Measurements from ENCODE around the gene NCBP2L. TPM values are rescaled to one million over a fixed set of nuclear protein-coding genes. Genes with fewer than 3 reads are reported as not detected.

The NCBP2L gene
- total and polyA plus RNA-seq, 9 of the 15 experiments (the other 6 are each of a cell fraction or from before 2014, with no cell fraction given), result not detected

- TF ChIP-seq RAD21 (CRISPR knock-in tag; conservative IDR thresholded peaks at IDR 0.05 in 1 of 2, IDR thresholded peaks at IDR 0.05 in 1 of 2), result no peak
Observed at GRCh38 chrX:107773906-107774435, 3.6 kb upstream of the NCBP2L start (continued).

- ATAC-seq, result peak; percentile 54
Observed at GRCh38 chrX:107775000-107775733, 2.4 kb upstream of the NCBP2L start.

More at GRCh38 chrX:107775000-107775733, 2.4 kb upstream of the NCBP2L start:
- POLR2A ChIA-PET, result interaction anchor here (0.7 to 1.3 kb wide), 4 partner anchors 8 to 327 kb away, joined by 3 to 4 read pairs (median 3); no protein-coding TSS in a partner anchor
- CTCF ChIA-PET (ENCODE audit: low intra/inter-chr PET ratio), result interaction anchor here (0.5 to 1.5 kb wide), 3 partner anchors 113 to 1642 kb away, joined by 4 to 7 read pairs (median 5); no protein-coding TSS in a partner anchor
- peaks cover 4 to 18% of the 10 kb centered on the region in 2 experiments; a peak in 4 of 5 replicates for H3K4me1 ChIP-seq (replicated peaks in 1 of 2; ENCODE audit: control insufficient read depth in 2 of 2, insufficient read depth in 2 of 2, low read length in 2 of 2)
- peak overlapping the region; percentile 26 to 83; a peak in 3 of 4 replicates for H3K9ac ChIP-seq (ENCODE audit: insufficient read depth in 1 of 2, low read depth in 2 of 2, low read length in 2 of 2)
- peak overlapping the region; percentile 60 for H3K4me2 ChIP-seq (ENCODE audit: insufficient read depth, low read length)
- 34% methylated on average over 12 of the region's 40 CpGs for WGBS (ENCODE audit: insufficient coverage, low coverage, missing lambda C conversion rate)
- intact Hi-C loops (cut with micrococcal nuclease) (loop anchor here (1.0 to 10.0 kb wide), 4 partner anchors 102 to 880 kb away; no protein-coding TSS in a partner anchor), in situ Hi-C loops (cut with MboI) (loop anchor here (5.0 to 10.0 kb wide), 2 partner anchors 98 to 230 kb away; no protein-coding TSS in a partner anchor)
- peaks cover 2 to 20% of the 10 kb centered on the region in 2 experiments; a peak in 3 of 5 replicates for H3K27me3 ChIP-seq (ENCODE audit: control insufficient read depth in 2 of 2, insufficient read depth in 2 of 2, low read length in 2 of 2)
- peak overlapping the region; percentile 34 for H3K4me3 ChIP-seq
- H4K20me1 ChIP-seq (replicated peaks; ENCODE audit: control insufficient read depth, insufficient read depth, low read length), result no peaks in the 10 kb centered on the region
- no peak overlapping the region for H3K27ac ChIP-seq (ENCODE audit: extremely low read depth, low read depth, low read length)
- no peaks in the 10 kb centered on the region for H3K36me3 ChIP-seq (ENCODE audit: control insufficient read depth, insufficient read depth, low read length)
- H3K9me1 ChIP-seq (ENCODE audit: control insufficient read depth, insufficient read depth, low read length), result no peaks in the 10 kb centered on the region
- no peaks in the 10 kb centered on the region for H3K79me2 ChIP-seq (ENCODE audit: control insufficient read depth, insufficient read depth, low read length)
- DNase-seq (ENCODE audit: extremely low read depth in 1 of 4, low spot score in 3 of 4) (no peak), FAIRE-seq (no peak)
- TF ChIP-seq SPI1 (IDR thresholded peaks at IDR 0.05; ENCODE audit: borderline replicate concordance, low read depth, low read length) (0 out of 2 replicates have a peak, but pooled peaks have one; percentile 21), ZSCAN32 (CRISPR knock-in tag; IDR thresholded peaks at IDR 0.05) (no peak), ZBTB9 (CRISPR knock-in tag; IDR thresholded peaks at IDR 0.05) (no peak), NR0B1 (IDR thresholded peaks at IDR 0.05; ENCODE audit: partially characterized antibody) (no peak), KAT7 (CRISPR knock-in tag; IDR thresholded peaks at IDR 0.05; ENCODE audit: borderline replicate concordance) (no peak), KLF16 (IDR thresholded peaks at IDR 0.05) (no peak), MBD1 (CRISPR knock-in tag; IDR thresholded peaks at IDR 0.05) (peak; percentile 67; the same call in 1 of the 2 replicates), SREBF1 (IDR thresholded peaks at IDR 0.05; ENCODE audit: borderline replicate concordance, low read depth, low read length) (no peak), ZNF589 (CRISPR knock-in tag; IDR thresholded peaks at IDR 0.05; ENCODE audit: low read depth) (no peak), TFAP4 (CRISPR knock-in tag; IDR thresholded peaks at IDR 0.05; ENCODE audit: borderline replicate concordance) (peak; percentile 90), KLF6 (CRISPR knock-in tag; IDR thresholded peaks at IDR 0.05; ENCODE audit: borderline replicate concordance) (no peak)
- no peaks in the 10 kb centered on the region for H3K9me3 ChIP-seq (replicated peaks; ENCODE audit: control insufficient read depth, insufficient read depth, low read depth, low read length)
- peak overlapping the region; percentile 77; the same call in 1 of the 2 replicates for H2AFZ ChIP-seq (ENCODE audit: low read depth, low read length)
- no TSS peak for BruUV-seq (replicated peaks)
